DND-41 (cell line): ENCODE results near the gene SORBS1.

Experiments
- ATAC-seq: fragments of 200-7000 bp; cut with Tn5 transposase; 3 replicates; pipeline ENCODE4 v1.9.1; 2021; ENCODE audit warnings: low read depth; ENCODE audit not compliant: insufficient read depth
- DNase-seq: peaks from one replicate; pipeline ENCODE4 v3.0.0-alpha.2; 2020
- H2AFZ ChIP-seq: 2 replicates; pipeline ENCODE4 v1.6.0; 2012; ENCODE audit warnings: low read depth, low read length
- H3K27ac ChIP-seq: 2 replicates; pipeline ENCODE4 v1.5.1; 2012; ENCODE audit warnings: low read length, inconsistent platforms
- H3K27me3 ChIP-seq: fragments of 200-600 bp; sonication (generic); 2 replicates; pipeline ENCODE4 v1.6.0; 2012; ENCODE audit warnings: low read length, mild to moderate bottlenecking, inconsistent platforms; ENCODE audit not compliant: insufficient read depth, poor library complexity
- H3K36me3 ChIP-seq: 2 replicates; pipeline ENCODE4 v1.5.1; 2012; ENCODE audit warnings: low read length, inconsistent platforms; ENCODE audit not compliant: insufficient read depth
- H3K4me1 ChIP-seq: 2 replicates; pipeline ENCODE4 v1.5.1; 2012; ENCODE audit warnings: mild to moderate bottlenecking, low read length; ENCODE audit not compliant: insufficient read depth
- H3K4me2 ChIP-seq: 2 replicates; pipeline ENCODE4 v1.6.0; 2012; ENCODE audit warnings: mild to moderate bottlenecking, moderate library complexity, low read length, inconsistent platforms; ENCODE audit not compliant: insufficient read depth
- H3K4me3 ChIP-seq, 2 experiments: fragments of 200-600 bp in 1 of 2; shearing (Covaris generic) in 1 of 2; 2 replicates each; pipeline ENCODE4 v1.5.1; 2012 to 2016; ENCODE audit warnings: inconsistent platforms in 2 of 2, low read length in 2 of 2, mild to moderate bottlenecking in 2 of 2, low read depth in 1 of 2, moderate library complexity in 1 of 2
- H3K79me2 ChIP-seq: 2 replicates; pipeline ENCODE4 v1.6.0; 2012; ENCODE audit warnings: low read length, inconsistent platforms; ENCODE audit not compliant: insufficient read depth
- H3K9ac ChIP-seq: 2 replicates; pipeline ENCODE4 v1.6.0; 2012; ENCODE audit warnings: low read depth, mild to moderate bottlenecking, inconsistent platforms, low read length, moderate library complexity
- H3K9me3 ChIP-seq: 2 replicates; pipeline ENCODE4 v1.5.1; 2012; ENCODE audit warnings: low read length, moderate library complexity, mild to moderate bottlenecking, inconsistent platforms; ENCODE audit not compliant: insufficient read depth, severe bottlenecking
- H4K20me1 ChIP-seq: 2 replicates; pipeline ENCODE4 v1.6.0; 2012; ENCODE audit warnings: low read length; ENCODE audit not compliant: insufficient read depth
- EZH2 ChIP-seq: IDR thresholded peaks from 3 replicates; pipeline ENCODE4 v1.6.1; 2012; ENCODE audit warnings: borderline replicate concordance, low read depth, mild to moderate bottlenecking, moderate library complexity, low read length, inconsistent platforms; ENCODE audit not compliant: severe bottlenecking
- TF ChIP-seq, protein P1 (sequence below): IDR thresholded peaks from 2 replicates; pipeline ENCODE4 v1.5.1; 2012; ENCODE audit warnings: borderline replicate concordance, low read length, moderate library complexity, mild to moderate bottlenecking; ENCODE audit not compliant: poor library complexity, severe bottlenecking; ENCODE audit errors: extremely low read depth

The SORBS1 gene

DNA sequence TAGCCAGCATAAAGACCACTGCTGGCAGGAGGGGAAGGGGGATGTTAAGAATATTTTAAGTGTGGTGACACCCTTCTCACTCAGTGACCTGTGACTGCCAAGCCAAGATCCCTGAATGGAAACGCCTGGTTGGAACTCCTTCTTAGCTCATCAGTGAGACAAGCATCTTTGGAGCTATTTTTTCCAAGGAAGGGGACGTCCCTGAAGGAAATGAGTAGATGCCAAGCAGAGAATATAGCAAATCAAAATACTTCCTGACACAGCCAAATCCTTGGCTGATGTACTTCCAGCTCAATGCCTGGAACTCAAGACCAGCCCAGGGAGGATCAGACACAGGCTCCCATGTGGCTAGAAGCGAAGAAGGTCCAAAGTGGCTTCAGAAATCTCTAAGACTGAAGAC, 82.2 kb downstream of the SORBS1 start:
- DNase-seq = no peak
- no peaks in the 10 kb centered on the region for H3K4me1 ChIP-seq

GRCh38 chr10:95478185-95478584, 83.0 kb downstream of the SORBS1 start:
- Histone ChIP-seq H3K9me3 (no peaks in the 10 kb centered on the region), H3K4me2 (no peak overlapping the region), H2AFZ (no peak overlapping the region), H3K27ac (no peak overlapping the region), H3K4me3 (no peak overlapping the region), H3K36me3 (no peaks in the 10 kb centered on the region), H4K20me1 (no peaks in the 10 kb centered on the region), H3K79me2 (no peaks in the 10 kb centered on the region), H3K9ac (no peak overlapping the region), H3K4me1 (no peaks in the 10 kb centered on the region), H3K27me3 (peaks cover 16% of the 10 kb centered on the region)
- TF ChIP-seq, protein P1, sequence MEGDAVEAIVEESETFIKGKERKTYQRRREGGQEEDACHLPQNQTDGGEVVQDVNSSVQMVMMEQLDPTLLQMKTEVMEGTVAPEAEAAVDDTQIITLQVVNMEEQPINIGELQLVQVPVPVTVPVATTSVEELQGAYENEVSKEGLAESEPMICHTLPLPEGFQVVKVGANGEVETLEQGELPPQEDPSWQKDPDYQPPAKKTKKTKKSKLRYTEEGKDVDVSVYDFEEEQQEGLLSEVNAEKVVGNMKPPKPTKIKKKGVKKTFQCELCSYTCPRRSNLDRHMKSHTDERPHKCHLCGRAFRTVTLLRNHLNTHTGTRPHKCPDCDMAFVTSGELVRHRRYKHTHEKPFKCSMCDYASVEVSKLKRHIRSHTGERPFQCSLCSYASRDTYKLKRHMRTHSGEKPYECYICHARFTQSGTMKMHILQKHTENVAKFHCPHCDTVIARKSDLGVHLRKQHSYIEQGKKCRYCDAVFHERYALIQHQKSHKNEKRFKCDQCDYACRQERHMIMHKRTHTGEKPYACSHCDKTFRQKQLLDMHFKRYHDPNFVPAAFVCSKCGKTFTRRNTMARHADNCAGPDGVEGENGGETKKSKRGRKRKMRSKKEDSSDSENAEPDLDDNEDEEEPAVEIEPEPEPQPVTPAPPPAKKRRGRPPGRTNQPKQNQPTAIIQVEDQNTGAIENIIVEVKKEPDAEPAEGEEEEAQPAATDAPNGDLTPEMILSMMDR = no peak
- no peak for TF ChIP-seq EZH2
- no peak for ATAC-seq
- DNase-seq = no peak

More for the DNA sequence above, 82.2 kb downstream of the SORBS1 start:
- TF ChIP-seq, protein P1 = no peak
- no peak for TF ChIP-seq EZH2
- Histone ChIP-seq H3K9me3 (no peaks in the 10 kb centered on the region), H2AFZ (no peak overlapping the region), H3K79me2 (no peaks in the 10 kb centered on the region), H3K4me3 (no peak overlapping the region), H3K27ac (no peak overlapping the region), H3K27me3 (peaks cover 16% of the 10 kb centered on the region), H3K36me3 (no peaks in the 10 kb centered on the region), H3K9ac (no peak overlapping the region), H3K4me2 (no peak overlapping the region), H4K20me1 (no peaks in the 10 kb centered on the region)
- no peak for ATAC-seq

DNA sequence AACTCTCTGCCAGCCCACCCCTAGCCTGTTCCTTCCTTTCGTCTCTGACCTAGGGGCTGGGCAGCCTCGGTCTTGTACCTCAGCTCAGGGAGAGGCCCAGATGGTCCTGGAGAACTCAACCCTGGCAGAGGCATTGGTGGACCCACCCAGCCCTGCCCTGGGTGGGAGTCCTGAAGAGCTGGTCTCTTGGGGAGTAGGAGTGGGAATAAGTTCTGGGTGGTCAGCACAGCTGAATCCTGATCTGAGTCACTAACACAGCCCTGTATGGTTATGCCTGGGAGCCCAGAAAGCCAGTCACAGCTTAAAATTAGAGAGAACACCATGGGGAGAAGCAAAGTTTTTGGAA, 84.0 kb downstream of the SORBS1 start:
- no peaks in the 10 kb centered on the region for H3K36me3 ChIP-seq
- no peak overlapping the region for H3K27ac ChIP-seq
- H3K9ac ChIP-seq = no peak overlapping the region
- H3K79me2 ChIP-seq = no peaks in the 10 kb centered on the region
- H2AFZ ChIP-seq = no peak overlapping the region
- H4K20me1 ChIP-seq = no peaks in the 10 kb centered on the region
- no peak overlapping the region for H3K4me3 ChIP-seq
- DNase-seq (no peak), ATAC-seq (no peak)
- H3K4me1 ChIP-seq = no peaks in the 10 kb centered on the region
- no peak overlapping the region for H3K4me2 ChIP-seq
- no peaks in the 10 kb centered on the region for H3K9me3 ChIP-seq
- TF ChIP-seq EZH2 = no peak
- TF ChIP-seq, protein P1 = no peak
- H3K27me3 ChIP-seq = peaks cover 16% of the 10 kb centered on the region
